Neutrophil (primary cell): ENCODE results near the gene SDHAF2.
A peak's percentile ranks its signal among the peaks of the same experiment; 100 is the strongest.

ENCODE experiments used
- H3K27ac ChIP-seq: fragments of 200-600 bp; sonication (generic); 2 replicates; pipeline ENCODE4 v1.5.1; 2016; ENCODE audit warnings: mild to moderate bottlenecking, moderate library complexity
- H3K27me3 ChIP-seq: fragments of 200-600 bp; sonication (generic); 2 replicates; pipeline ENCODE4 v1.6.0; 2016; ENCODE audit warnings: mild to moderate bottlenecking
- H3K36me3 ChIP-seq: fragments of 200-600 bp; sonication (generic); 2 replicates; pipeline ENCODE4 v1.5.1; 2017
- H3K4me1 ChIP-seq, 2 experiments: fragments of 200-600 bp in 1 of 2; sonication (generic) in 1 of 2; 1 replicate in 1 of 2; 2 replicates in 1 of 2; pipeline versions ENCODE4 v1.5.1 to v1.6.1; 2013 to 2016; ENCODE audit warnings: low read depth in 1 of 2, low read length in 1 of 2, mild to moderate bottlenecking in 1 of 2, moderate library complexity in 1 of 2; ENCODE audit not compliant: control insufficient read depth in 1 of 2, insufficient read depth in 1 of 2
- H3K4me3 ChIP-seq, 2 experiments: fragments of 200-600 bp in 1 of 2; sonication (generic) in 1 of 2; 1 replicate in 1 of 2; 2 replicates in 1 of 2; pipeline ENCODE4 v1.5.1; 2013 to 2016; ENCODE audit warnings: low read depth in 1 of 2, low read length in 1 of 2, mild to moderate bottlenecking in 1 of 2, moderate library complexity in 1 of 2
- H3K9me3 ChIP-seq: fragments of 200-600 bp; sonication (generic); 2 replicates; pipeline ENCODE4 v1.5.1; 2016
- TF ChIP-seq, protein P1 (sequence below): fragments of 200-600 bp; sonication (generic); IDR thresholded peaks from 2 replicates; pipeline ENCODE4 v1.5.1; 2016; ENCODE audit warnings: antibody characterized with exemption

The SDHAF2 gene

GRCh38 chr11:61414547-61414946, 15.4 kb upstream of the SDHAF2 start:
- no peaks in the 10 kb centered on the region for H3K27me3 ChIP-seq
- peaks cover 42 to 44% of the 10 kb centered on the region in 2 experiments for H3K4me1 ChIP-seq
- H3K9me3 ChIP-seq = no peaks in the 10 kb centered on the region
- no peak overlapping the region for H3K4me3 ChIP-seq
- TF ChIP-seq, protein P1, sequence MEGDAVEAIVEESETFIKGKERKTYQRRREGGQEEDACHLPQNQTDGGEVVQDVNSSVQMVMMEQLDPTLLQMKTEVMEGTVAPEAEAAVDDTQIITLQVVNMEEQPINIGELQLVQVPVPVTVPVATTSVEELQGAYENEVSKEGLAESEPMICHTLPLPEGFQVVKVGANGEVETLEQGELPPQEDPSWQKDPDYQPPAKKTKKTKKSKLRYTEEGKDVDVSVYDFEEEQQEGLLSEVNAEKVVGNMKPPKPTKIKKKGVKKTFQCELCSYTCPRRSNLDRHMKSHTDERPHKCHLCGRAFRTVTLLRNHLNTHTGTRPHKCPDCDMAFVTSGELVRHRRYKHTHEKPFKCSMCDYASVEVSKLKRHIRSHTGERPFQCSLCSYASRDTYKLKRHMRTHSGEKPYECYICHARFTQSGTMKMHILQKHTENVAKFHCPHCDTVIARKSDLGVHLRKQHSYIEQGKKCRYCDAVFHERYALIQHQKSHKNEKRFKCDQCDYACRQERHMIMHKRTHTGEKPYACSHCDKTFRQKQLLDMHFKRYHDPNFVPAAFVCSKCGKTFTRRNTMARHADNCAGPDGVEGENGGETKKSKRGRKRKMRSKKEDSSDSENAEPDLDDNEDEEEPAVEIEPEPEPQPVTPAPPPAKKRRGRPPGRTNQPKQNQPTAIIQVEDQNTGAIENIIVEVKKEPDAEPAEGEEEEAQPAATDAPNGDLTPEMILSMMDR = no peak
- peaks cover 79% of the 10 kb centered on the region for H3K36me3 ChIP-seq
- peak overlapping the region; percentile 90 for H3K27ac ChIP-seq

- peak overlapping the region; percentile 90 for H3K27ac ChIP-seq
- peaks cover 42 to 44% of the 10 kb centered on the region in 2 experiments for H3K4me1 ChIP-seq
- H3K36me3 ChIP-seq = peaks cover 79% of the 10 kb centered on the region
- H3K9me3 ChIP-seq = no peaks in the 10 kb centered on the region
- H3K4me3 ChIP-seq = no peak overlapping the region
- no peaks in the 10 kb centered on the region for H3K27me3 ChIP-seq
- TF ChIP-seq, protein P1 = no peak
Measured at GRCh38 chr11:61415381-61415780, 14.5 kb upstream of the SDHAF2 start.

- Histone ChIP-seq H3K27me3 (no peaks in the 10 kb centered on the region), H3K4me1 (peaks cover 42 to 44% of the 10 kb centered on the region in 2 experiments), H3K9me3 (no peaks in the 10 kb centered on the region), H3K36me3 (peaks cover 78% of the 10 kb centered on the region), H3K27ac (peak overlapping the region; percentile 90), H3K4me3 (peak overlapping the region in 1 of 2 experiments; percentile 38)
- TF ChIP-seq, protein P1 = no peak
Measured at GRCh38 chr11:61416941-61417340, 13.0 kb upstream of the SDHAF2 start.

- Histone ChIP-seq H3K27me3 (no peaks in the 10 kb centered on the region), H3K4me3 (peak overlapping the region; percentile 19 to 38), H3K9me3 (no peaks in the 10 kb centered on the region), H3K36me3 (peaks cover 75% of the 10 kb centered on the region), H3K27ac (peak overlapping the region; percentile 90), H3K4me1 (peaks cover 42 to 44% of the 10 kb centered on the region in 2 experiments)
- TF ChIP-seq, protein P1 = no peak
Measured at GRCh38 chr11:61417670-61418069, 12.3 kb upstream of the SDHAF2 start.

DNA sequence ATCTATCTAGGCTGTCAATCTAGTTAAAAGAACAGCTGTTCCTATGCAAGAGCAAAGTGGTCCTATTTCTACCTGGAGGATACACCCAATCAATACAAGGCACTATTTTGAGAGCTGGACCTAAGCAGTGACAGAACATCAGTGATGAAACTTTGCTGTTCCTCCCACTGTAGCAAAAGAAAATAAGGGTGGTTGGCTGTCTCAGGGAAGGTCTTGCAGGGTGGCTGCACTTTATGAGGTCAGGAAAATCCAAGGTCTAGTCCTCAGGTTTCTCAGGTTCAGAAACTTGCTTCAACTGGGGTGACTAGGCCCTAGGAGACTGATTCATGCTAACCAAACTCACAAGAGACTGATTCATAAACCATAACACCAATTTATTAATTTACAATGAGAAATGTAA, 11.8 kb upstream of the SDHAF2 start:
- H3K9me3 ChIP-seq = no peaks in the 10 kb centered on the region
- peak overlapping the region; percentile 19 to 38 for H3K4me3 ChIP-seq
- H3K27me3 ChIP-seq = no peaks in the 10 kb centered on the region
- peaks cover 71% of the 10 kb centered on the region for H3K36me3 ChIP-seq
- H3K4me1 ChIP-seq = peaks cover 42 to 44% of the 10 kb centered on the region in 2 experiments
- TF ChIP-seq, protein P1 = no peak
- H3K27ac ChIP-seq = peak overlapping the region; percentile 90

GRCh38 chr11:61422226-61422625, 7.7 kb upstream of the SDHAF2 start:
- Histone ChIP-seq H3K9me3 (no peaks in the 10 kb centered on the region), H3K4me3 (no peak overlapping the region), H3K36me3 (peaks cover 77% of the 10 kb centered on the region), H3K27ac (no peak overlapping the region), H3K4me1 (peaks cover 16 to 17% of the 10 kb centered on the region in 2 experiments), H3K27me3 (no peaks in the 10 kb centered on the region)
- TF ChIP-seq, protein P1 = no peak
